Stimulated activated CD4-positive, alpha-beta T cell treated with anti-CD3 and anti-CD28 coated beads, Interleukin-2, amount 100 ng/mL, for 4 hours (primary cell): ENCODE data around the gene HHATL.
"Not testable (repeated sequence)": the region's sequence is repeated elsewhere in the genome, so short reads cannot be mapped to it uniquely, and the experiment has no call there.

Source experiments
- DNase-seq: peaks from one replicate; pipeline ENCODE4 v3.0.0-alpha.2; 2020; ENCODE audit warnings: low read depth

Gene HHATL

GRCh38 chr3:42734263-42734860, 31.8 kb upstream of the HHATL start:
- no peak for DNase-seq

GRCh38 chr3:42733501-42734262, 31.1 kb upstream of the HHATL start:
- DNase-seq: no peak

- no peak for DNase-seq
Measured at GRCh38 chr3:42732829-42733459, 30.3 kb upstream of the HHATL start.

- no peak for DNase-seq
Measured at GRCh38 chr3:42732196-42732828, 29.7 kb upstream of the HHATL start.

GRCh38 chr3:42731476-42732195, 29.0 kb upstream of the HHATL start:
- DNase-seq: no peak

GRCh38 chr3:42730706-42731420, 28.3 kb upstream of the HHATL start:
- no peak for DNase-seq

- no peak for DNase-seq
Measured at GRCh38 chr3:42730294-42730693, 27.7 kb upstream of the HHATL start.

GRCh38 chr3:42729404-42730145, 27.0 kb upstream of the HHATL start:
- DNase-seq: no peak

GRCh38 chr3:42728668-42729364, 26.2 kb upstream of the HHATL start:
- no peak for DNase-seq

- no peak for DNase-seq
Measured at GRCh38 chr3:42728056-42728455, 25.5 kb upstream of the HHATL start.

- DNase-seq: no peak
Measured at GRCh38 chr3:42725454-42725853, 22.9 kb upstream of the HHATL start.

GRCh38 chr3:42723219-42723618, 20.6 kb upstream of the HHATL start:
- DNase-seq: no peak

GRCh38 chr3:42722442-42722841, 19.8 kb upstream of the HHATL start:
- not testable (repeated sequence) for DNase-seq

GRCh38 chr3:42721690-42722089, 19.1 kb upstream of the HHATL start:
- DNase-seq: no peak

- DNase-seq: no peak
Measured at GRCh38 chr3:42720126-42720525, 17.5 kb upstream of the HHATL start.

- DNase-seq: no peak
Measured at GRCh38 chr3:42719002-42719401, 16.4 kb upstream of the HHATL start.

GRCh38 chr3:42718338-42718737, 15.7 kb upstream of the HHATL start:
- DNase-seq: no peak

- DNase-seq: no peak
Measured at GRCh38 chr3:42717306-42717705, 14.7 kb upstream of the HHATL start.

- no peak for DNase-seq
Measured at GRCh38 chr3:42714171-42714852, 11.7 kb upstream of the HHATL start.

GRCh38 chr3:42713747-42714146, 11.1 kb upstream of the HHATL start:
- no peak for DNase-seq
